SIG-M5 (cell line): Measurements from ENCODE around the gene PML.
"Not testable (repeated sequence)": the region's sequence is repeated elsewhere in the genome, so short reads cannot be mapped to it uniquely, and the experiment has no call there.

Experiments
- DNase-seq: peaks from one replicate; lab custom pipeline; 2025; lab: John Stamatoyannopoulos, UW

PML gene

DNA sequence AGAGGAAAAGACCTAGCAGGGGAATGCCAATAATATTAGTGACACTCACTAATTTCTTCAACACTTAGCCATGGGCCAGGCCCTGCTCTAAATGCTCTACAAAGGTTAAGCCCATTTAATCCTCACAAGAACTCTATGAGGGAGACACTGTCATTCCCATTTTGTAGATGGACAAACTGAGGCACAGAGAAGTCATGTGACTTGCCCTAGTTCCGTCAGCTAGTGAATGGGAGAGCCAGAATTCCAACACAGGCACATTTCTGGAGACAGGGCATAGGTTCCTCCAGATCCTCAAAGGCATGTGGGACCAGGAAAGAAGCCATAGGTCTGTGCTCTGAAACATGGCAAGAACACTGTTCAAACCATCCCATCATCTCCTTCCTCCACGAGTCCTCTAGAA is 36.7 kb upstream of the PML start:
- no peak for DNase-seq

DNA sequence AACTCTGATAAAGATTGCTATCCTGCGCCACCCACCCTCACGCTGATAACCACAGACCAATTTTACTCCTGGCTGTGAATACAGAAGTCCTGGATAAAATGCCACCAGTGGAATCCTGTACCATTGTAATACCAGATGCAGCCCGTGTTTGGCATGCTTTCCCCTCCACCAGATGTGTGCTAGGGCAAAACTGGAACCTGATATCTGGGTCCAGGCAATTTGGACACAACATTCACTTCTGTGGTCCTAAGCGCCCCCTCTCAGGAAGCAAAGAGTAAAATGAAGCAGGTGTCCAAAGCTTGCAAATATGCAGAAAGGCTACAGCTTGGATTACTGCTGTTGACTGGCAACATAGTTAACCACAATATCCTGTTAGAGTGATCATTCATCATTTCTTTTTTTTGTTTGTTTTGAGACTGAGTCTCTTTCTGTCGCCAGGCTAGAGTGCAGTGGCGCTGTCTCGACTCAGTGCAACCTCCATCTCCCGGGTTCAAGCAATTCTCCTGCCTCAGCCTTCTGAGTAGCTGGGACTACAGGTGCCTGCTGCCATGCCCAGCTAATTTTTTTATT is 35.4 kb upstream of the PML start:
- DNase-seq = no peak

- no peak for DNase-seq
Observed at GRCh38 chr15:73959801-73960200, 34.7 kb upstream of the PML start.

GRCh38 chr15:73960472-73961070 is 33.9 kb upstream of the PML start:
- not testable (repeated sequence) for DNase-seq

GRCh38 chr15:73962433-73962832 is 32.1 kb upstream of the PML start:
- DNase-seq = no peak

DNA sequence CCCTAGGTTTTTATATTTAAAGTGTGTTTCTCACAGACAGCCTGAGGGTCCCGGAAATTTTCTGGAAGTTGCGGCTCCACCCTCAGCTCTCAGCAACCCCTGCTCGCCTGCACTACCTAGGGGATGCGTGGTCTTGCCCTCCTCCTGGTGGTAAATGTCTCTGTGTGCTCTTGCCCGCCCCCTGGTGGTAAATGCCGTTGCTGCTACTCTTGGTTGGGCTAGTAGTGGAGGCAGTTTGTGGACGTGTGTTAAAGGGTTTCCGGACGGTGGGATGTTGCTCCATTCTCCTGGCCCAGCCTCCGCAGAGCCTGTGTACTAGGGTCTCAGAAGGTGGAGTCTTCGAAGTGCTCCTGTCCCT is 29.8 kb upstream of the PML start:
- DNase-seq = peak; percentile 25

- DNase-seq = no peak
Observed at GRCh38 chr15:73965094-73965757, 29.3 kb upstream of the PML start.

- no peak for DNase-seq
Observed at GRCh38 chr15:73965758-73966113, 28.8 kb upstream of the PML start.

DNA sequence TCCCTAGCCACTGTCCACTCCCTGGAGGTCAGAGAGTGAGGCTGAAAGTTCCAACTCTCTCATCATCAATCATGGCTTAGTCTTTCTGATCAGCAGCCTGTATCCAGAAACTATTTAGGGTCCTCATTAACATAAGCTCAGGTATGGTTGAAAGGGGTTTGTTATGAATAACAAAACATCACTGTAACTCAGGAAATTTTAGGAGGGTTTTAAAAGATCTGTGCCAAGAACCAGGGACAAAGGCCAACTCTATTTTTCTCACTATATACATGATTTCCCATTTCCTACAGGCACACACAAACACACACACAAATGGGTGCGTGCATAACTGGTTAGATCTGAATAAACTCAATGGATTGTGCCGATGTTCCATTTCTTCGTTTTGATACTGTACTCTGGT is 26.1 kb upstream of the PML start:
- no peak for DNase-seq

DNA sequence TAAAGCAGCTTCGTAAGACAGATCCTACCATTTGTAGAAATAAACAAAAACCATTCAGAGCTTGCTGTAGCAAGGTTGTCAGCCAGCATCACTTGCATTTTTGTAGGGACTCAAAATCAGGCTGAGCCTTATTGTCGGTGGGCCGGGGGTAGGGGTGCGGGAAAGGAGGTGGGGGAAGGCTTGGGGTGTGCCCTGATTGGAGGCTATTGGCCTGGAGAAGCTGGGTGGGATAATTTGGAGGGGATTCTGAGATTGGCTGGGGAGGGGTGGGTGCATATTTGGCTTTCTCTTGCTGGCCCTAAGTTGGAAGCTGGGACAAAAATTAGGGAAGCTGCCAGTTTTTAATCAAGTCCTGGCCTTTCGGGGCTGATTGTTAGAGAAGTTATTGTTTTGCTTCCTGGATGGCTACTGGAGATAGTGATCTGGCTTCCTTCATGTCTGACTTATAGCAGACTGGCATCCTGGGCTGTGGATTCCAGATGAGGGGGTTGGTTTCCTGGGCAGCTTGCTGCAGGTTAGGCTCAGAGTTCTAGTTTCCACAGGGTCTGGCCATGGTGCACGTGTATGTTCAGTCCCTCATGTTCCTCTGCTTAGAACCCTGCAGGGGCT is 25.3 kb upstream of the PML start:
- no peak for DNase-seq

DNA sequence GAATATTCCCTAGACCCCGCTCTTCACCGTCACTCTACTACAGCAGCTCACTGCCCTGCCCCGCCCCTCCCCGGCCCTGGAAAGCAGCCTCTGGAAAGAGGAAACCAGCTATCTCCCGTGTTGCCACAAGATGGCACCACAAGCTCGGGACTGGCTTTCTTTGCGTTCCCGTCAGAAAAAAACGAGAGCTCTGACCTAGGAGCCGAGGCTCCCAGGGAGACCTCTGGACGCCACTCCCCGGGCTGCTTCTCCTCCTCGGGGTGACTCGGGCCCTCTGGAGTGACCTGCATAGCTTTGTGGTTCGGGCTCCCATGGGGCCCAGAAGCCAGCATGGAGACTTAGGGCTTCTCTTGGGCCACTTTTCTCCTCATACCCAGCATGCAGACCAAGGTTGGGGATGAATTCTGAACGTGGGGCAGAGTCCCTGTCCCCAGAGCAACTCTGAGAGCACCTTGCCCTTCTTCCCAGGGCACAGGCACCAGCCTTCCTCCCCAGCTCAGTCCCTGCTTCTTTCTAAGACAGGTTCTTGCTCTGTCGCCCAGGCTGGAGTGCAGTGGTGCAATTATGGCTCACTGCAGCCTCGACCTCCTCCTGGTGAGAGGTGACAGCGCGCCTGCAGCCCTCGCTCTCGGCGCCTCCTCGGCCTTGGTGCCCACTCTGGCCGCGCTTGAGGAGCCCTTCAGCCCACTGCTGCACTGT is 21.4 kb upstream of the PML start:
- no peak for DNase-seq

DNA sequence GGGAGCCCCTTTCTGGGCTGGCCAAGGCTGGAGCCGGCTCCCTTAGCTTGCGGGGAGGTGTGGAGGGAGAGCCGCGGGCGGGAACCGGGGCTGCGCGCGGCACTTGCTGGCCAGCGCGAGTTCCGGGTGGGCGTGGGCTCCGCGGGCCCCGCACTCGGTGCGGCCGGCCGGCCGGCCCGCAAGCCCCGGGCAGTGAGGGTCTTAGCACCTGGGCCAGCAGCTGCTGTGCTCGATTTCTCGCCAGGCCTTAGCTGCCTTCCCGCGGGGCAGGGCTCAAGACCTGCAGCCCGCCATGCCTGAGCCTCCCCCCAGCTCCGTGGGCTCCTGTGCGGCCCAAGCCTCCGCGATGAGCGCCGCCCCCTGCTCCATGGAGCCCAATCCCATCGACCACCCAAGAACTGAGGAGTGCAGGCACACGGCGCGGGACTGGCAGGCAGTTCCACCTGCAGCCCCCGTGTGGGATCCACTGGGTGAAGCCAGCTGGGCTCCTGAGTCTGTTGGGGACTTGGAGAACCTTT is 20.8 kb upstream of the PML start:
- DNase-seq = not testable (repeated sequence)

DNA sequence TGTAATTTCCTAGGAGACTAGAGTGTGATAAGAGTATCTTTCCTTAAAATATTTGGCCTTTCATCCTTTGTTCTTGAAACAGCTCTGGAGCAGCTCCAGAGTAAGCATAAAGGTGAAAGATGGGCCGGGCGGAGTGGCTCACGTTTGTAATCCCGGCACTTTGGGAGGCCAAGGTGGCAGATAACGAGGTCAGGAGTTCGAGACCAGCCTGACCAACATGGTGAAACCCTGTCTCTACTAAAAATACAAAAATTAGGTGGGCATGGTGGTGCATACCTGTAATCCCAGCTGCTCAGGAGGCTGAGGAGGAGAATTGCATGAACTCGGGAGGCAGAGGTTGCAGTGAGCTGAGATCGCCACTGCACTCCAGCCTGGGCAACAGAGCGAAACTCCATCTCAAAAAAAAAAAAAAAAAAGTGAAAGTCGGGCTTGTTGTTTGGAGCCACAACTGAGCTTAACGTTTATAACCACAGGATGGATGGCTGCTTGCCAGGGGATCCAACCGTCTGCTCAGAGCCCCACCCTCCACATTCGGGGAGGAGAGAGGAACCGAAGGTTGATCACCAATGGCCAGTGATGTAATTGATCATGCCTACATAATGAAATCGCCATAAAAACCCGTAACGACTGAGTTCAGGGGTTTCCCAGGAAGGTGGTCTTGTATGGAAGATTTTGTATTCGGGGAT is 18.9 kb upstream of the PML start:
- not testable (repeated sequence) for DNase-seq

- no peak for DNase-seq
Observed at GRCh38 chr15:73978896-73979295, 15.6 kb upstream of the PML start.

GRCh38 chr15:73979636-73980035 is 14.9 kb upstream of the PML start:
- DNase-seq = no peak

DNA sequence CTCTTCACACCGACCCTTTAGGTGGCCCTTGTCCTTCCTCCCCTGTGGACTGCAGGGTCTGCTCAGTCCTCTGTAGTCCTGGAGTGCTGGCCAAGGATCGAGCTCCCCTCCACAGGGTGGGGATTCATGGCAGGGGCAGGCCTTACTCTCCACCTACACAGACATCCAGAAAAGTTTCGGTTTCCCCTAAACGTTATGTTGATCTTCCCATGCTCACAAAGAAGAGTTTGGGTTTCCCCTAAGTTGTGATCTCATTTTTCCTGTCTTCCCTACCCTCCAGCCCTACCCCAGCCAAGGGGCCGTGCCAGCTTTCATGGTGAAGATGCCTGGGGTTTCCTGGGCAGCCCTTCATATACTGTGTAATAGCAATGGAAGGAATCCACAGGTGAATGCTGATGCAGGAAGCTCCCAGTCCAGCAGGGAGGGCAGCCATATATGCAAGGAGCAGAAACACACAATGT is 12.7 kb upstream of the PML start:
- DNase-seq = no peak

DNA sequence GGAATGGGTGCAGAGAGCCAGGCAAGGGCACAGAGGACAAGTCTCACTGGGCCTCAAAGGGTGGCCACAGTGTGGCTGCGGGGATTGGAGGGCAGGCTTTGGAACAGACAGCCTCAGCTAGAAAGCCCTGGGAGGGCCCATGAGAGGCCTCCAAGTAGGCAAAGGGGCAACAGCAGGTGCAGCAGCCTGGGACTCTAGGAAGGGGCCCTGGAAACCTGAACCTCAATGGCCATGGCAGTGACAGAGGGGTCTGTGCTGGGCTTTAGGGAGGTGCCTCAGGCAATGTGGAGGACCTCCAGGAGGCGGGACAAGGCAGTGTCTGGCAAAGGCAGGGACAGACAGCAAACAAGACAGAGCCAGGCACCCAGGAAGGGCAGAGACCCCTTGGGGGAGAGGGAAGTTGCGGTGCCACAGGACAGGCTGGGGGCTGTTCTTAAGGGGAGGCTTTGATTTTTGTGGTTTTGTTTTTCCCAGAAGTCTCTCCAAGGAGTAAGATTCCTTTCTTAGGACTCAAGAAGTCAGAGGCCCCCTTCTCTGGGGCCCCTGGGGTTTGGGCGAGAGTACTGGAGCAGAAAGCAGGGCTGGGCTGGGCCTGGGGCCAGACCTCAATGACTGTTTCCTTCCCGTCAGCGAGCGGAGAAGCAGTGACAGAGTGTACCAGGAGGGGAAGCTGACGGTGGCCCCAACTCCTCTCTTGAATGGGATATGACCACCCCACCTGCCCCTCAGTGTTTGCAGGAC is 12.1 kb upstream of the PML start:
- no peak for DNase-seq

DNA sequence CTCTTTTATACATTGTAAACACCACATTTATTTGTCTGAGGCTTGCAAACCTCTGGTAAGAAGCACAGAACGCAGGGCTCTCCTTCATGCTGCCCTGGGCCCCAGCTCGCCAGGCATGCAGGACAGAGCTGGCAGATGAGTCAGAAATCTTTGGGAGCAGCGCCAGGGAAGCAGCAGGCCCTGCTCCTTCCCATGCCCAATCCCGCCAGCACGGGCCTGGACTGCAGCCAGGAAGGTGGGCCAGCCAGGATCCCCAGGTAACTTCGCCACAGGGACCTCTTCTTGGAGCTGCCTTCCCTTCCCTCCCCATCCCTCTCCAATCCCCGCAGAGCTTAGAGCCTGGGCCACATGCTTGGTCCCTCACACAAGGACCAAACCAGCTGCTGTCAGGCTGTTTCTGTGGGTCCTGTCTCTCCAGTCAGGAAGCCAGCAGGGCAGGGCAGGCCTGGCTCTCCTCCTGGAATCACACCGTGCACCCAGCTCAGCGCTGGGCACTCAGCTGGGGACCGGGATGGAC is 11.2 kb upstream of the PML start:
- DNase-seq = no peak

DNA sequence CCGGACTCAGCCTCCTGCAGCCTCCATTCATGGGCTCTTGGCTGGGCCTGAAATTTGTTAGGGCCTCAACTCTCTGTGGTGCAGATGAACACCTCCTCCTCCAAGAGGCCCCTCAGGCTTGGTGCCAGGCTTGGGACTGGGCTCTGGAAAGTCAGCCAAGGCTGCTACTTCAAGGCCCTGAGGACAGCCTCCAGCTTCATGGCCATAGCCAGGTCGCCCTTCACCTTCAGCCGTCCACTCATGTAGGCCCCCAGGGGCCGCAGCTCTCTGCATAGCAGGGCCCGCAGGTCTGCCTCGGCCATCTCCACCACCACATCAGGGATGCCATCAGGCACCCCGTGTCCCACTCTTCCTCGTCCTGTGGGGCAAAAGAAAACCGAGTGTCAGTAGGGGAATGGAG is 10.7 kb upstream of the PML start:
- no peak for DNase-seq

DNA sequence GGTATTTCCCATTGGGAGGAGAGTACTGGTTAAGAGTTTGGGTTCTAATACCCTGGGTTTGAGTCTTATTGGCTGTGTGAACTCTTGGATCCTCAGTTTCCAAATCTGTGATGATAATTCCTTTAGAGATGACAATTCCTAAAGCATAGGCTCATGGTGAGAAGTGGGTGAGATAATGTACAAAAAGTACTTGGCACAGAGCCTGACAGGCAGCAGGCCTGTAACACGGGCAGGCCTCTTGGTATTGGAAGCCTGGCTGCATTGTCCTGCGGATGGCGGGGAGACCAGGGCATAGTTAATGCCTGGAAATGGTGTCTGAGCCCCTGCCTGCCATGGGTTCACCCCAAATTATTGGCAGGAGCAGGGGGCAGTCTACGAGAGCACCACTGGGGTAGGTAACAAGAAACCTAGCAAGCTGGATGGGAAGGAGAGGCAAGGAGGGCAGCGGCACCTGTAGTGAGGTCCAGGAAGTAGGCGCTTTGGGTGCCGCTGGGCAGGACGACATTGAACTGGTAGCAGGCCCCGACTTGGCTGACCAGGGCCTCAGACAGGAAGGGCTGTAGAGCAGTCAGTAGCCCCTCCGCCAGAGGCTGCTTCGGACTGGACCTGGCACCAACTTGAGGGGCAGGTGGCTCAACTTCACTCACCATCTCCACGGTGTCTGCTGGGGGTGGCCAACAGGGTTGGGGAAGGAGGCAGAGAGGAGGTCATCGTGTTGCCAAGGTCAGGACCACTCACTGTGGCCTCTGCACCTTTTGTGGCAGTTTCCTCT is 10.1 kb upstream of the PML start:
- DNase-seq = no peak
